Adrenal gland (tissue), 5 donors: ENCODE results near the gene CEP295NL.

Source experiments
- CTCF ChIP-seq, 6 experiments: fragments of 450-650 bp in 4 of 6; fragments of 200-600 bp in 2 of 6; sonication (generic) in 1 of 6; IDR thresholded peaks; 1 replicate in 5 of 6; 2 replicates in 1 of 6; pipeline versions ENCODE4 v1.5.1 to v1.8.0; 2016 to 2021; ENCODE audit warnings: antibody characterized with exemption in 6 of 6, mild to moderate bottlenecking in 2 of 6, moderate library complexity in 1 of 6
- POLR2A ChIP-seq, 2 donors: fragments of 450-650 bp; IDR thresholded peaks; one replicate each; pipeline ENCODE4 v1.6.1; 2017; ENCODE audit warnings: antibody characterized with exemption in 2 of 2, mild to moderate bottlenecking in 2 of 2, moderate library complexity in 1 of 2
- donor health status: DM: no; HTN: no; CAD: no.

GRCh38 chr17:78921437-78921971 lies 18.5 kb upstream of the CEP295NL start:
- TF ChIP-seq CTCF (IDR thresholded peaks at IDR 0.05) (no peak), POLR2A (IDR thresholded peaks at IDR 0.05) (peak in 1 of 2 donors; percentile 21)
